Measurements from ENCODE around the gene KIF5C.

The KIF5C gene

DNA sequence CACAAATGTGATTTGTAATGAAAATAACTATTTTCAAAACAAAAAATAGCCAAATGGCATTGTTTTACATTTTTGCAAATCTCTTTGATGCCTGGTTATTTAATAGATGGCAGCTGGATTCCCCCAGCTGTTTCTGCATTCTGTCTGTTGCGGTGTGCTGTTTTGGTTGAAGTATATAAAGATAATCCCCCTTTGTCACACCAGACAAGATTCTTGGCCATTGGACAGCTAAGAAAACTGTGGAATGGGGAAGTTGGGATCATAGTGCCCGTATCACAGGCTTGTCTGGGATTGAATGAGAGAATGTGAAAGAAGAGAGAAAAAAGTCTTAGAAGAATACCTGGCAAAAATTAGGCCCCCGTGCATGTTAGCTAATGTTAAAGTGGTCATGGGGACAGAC, 144.0 kb downstream of the KIF5C start:
- DNase-seq, result no peak

- DNase-seq, result no peak
These were observed 144.7 kb downstream of the KIF5C start for GRCh38 chr2:149019768-149020167.

- no peak for DNase-seq
These were observed 145.4 kb downstream of the KIF5C start for GRCh38 chr2:149020432-149020851.

GRCh38 chr2:149021271-149021719, 146.3 kb downstream of the KIF5C start:
- no peak for DNase-seq

- no peak for DNase-seq
These were observed 146.7 kb downstream of the KIF5C start for GRCh38 chr2:149021761-149022160.

- no peak for DNase-seq
These were observed 148.1 kb downstream of the KIF5C start for GRCh38 chr2:149023091-149023490.

GRCh38 chr2:149027590-149028250, 152.7 kb downstream of the KIF5C start:
- no peak for DNase-seq

DNA sequence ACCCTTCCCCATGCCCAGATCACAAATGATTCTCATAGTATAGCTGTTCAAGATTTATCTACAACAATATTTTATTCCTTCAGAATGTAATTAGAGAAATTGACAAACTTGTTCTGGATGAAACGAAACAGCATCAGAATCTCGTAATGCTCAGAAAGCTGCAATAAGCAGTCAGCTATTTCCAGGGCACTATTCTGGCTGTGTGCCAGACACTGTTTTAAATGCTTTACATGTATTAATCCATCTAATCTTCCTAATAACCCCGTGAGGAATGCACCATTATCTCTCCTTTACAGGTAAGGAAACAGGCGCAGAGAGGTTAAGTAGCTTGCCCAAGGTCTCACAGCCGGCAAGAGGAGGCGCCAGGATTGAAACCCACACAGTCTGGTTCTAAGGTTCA, 153.3 kb downstream of the KIF5C start:
- DNase-seq, result no peak

GRCh38 chr2:149028891-149029290, 153.9 kb downstream of the KIF5C start:
- DNase-seq, result no peak

DNA sequence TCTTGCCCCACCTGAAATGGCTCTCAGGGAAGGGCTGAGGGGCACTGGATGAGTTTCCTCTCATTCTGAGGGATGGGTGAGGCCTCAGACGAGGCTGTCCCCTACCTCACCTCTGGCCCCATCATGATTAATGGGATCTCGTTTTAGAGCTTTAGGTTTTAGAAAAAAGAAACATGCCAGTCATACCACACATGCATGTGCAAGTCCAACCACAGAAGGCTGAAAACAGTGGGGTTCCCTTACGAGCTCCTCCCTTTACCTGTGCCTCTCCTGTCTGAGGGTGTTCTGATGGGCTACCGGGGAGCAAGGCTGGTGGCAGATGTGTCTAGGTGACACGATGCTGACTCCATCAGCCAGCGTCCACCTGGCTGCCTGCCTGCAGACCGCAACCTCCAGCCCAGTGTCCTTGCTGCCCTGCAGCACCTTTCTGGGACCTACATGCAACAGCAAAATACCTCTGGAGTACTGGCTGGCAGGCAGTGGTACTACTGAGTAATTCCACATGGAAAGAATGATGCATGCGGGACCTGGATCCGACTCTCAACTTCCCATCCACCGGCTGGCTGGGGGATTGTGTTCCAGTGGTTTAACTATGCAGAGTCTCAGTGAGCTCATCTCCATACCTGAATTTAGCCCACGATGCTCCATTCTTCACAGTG, 154.4 kb downstream of the KIF5C start:
- no peak for DNase-seq

DNA sequence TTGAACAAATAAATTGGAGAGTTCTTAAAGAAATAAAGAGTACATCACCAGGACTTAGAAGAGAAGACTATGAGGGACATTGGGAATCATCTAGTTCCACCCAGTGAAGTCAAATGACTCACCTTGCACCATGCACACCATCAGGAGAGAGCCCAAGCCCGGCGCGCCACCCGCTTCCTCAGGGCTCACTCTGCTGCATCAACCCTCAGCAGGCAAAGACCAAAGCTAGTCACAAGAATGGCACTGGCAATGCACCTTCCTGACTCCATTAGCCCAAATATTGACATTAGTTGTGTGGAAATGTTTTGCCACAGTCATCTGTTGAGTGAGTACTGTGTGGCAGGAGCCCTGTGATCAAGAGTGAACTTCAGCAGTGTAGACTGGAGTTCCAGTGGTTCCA, 156.4 kb downstream of the KIF5C start:
- DNase-seq, result no peak

GRCh38 chr2:149033716-149034115, 158.7 kb downstream of the KIF5C start:
- no peak for DNase-seq

DNA sequence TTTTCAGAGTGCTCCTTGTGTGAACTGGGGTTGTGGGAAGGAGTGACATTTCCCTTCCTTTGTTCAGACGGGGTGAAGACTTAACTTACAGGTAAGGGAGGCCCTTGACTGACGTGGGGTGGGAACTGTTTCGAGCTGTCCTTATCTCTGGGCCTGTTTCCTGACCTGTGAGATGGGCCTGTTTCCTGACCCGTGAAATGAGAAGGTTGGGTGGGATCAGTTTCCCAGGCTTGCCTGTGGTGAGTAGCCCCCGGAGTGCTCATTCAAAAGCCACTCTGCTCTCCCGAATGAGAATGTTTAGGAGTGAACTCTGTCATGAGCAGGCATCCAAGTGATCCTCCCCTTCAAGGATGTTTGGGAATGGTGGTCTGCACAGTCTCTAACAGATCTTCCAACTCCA, 159.4 kb downstream of the KIF5C start:
- no peak for DNase-seq

- no peak for DNase-seq
These were observed 161.7 kb downstream of the KIF5C start for GRCh38 chr2:149036507-149037293.

DNA sequence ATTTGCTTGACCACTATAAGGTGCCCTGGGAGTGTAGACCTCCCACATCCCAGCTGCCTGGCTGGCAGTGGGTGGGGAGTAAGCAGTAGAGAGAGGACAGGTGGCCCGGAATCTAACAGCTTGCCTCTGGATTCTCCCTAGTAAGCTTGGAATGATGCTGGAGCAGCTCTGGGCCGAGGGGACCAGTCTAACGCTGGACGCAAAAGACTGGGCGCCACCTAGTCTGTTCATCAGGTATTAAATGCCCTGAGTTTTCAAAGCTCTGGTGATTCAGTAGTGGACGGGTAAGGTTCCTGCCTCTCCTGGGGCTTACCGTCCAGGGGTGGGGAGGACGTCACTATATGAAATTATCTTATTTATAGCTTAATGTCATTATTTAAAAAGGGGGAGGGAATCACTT, 162.8 kb downstream of the KIF5C start:
- DNase-seq, result no peak

GRCh38 chr2:149038442-149039212, 163.6 kb downstream of the KIF5C start, which contains the start of gene LYPD6B:
LYPD6B (plus strand) TSS chr2:149038699; CDS start chr2:149130949, 92,250 bp downstream.
- DNase-seq, result no peak

GRCh38 chr2:149039213-149039724, 164.2 kb downstream of the KIF5C start:
- no peak for DNase-seq

- DNase-seq, result no peak
These were observed 165.4 kb downstream of the KIF5C start for GRCh38 chr2:149040451-149040850.

DNA sequence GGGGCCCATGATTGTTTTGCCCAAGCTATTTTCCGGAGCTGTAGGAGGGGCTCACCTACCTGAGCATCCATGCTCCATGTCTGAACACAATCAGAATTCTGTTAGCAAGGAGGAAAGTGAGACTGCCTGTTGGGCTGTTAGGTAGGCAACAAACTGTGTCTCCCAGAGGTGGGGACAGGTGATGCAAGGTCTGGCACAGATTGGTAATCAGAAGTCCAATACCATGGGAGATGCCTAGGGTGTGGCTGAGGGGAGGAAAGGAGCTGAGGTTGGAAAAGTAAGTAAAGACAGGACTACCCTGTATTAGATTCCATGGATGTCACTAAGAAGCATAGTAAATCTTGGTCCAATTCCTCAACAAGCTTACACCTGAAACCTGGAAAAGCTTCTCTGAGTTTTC, 166.5 kb downstream of the KIF5C start:
- no peak for DNase-seq

- no peak for DNase-seq
These were observed 167.9 kb downstream of the KIF5C start for GRCh38 chr2:149042881-149043280.

GRCh38 chr2:149044500-149044899, 169.5 kb downstream of the KIF5C start:
- DNase-seq, result no peak

DNA sequence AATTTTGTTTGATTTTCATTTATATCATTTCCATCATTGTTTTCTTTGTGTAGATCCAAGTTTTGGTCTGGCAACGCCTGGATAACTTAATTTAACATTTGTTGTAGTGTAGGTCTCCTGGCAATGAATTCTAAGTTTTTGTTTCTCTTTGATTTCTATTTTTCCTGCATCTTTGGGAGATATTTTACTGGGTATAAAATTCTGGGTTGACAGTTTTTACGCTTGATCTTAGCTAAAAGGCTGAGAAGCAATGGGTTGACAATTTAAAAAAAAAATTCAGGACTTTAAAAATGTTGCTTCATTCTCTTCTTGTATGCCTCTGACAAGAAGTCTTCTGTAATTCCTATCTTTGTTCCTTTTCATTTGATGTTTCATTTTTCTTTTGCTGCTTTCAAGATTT, 172.1 kb downstream of the KIF5C start:
- DNase-seq, result no peak
